CD4-positive, alpha-beta T cell treated with Interleukin-4 for 1 hour (primary cell): ENCODE measurements around the gene ZBTB42.

Experiments
- DNase-seq, 2 donors: peaks; one replicate each; pipeline ENCODE4 v3.0.0-alpha.2; 2020 to 2022

The ZBTB42 gene

DNA sequence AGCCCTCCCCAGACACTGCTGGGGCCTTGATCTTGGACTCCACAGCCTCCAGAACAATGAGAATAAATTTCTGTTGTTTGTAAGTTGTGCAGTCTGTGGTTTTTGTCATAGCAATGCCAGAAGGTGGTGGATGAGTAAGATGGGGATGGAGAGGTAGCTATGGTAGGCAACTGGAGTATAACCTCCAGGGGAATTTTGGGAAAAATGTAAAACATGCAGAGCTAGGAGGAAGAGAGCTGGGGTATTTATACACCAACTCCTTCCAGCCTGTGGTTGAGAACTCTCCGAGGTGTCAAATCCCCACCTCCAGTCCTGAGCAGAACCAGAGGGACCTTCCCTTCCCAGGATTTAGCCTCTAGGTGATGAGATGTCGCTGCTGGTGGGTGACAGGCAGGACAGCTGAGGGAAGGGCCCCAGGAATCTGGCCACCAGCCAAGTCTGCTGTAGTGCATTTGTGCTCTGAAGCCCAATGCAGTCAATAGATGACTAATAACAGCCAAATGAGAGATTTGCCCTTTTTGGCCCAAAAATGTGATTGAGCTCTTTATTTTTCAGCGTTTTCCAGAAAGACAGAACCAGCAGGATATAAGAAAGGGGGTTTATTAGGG lies 45.0 kb downstream of the ZBTB42 start:
- no peak for DNase-seq

DNA sequence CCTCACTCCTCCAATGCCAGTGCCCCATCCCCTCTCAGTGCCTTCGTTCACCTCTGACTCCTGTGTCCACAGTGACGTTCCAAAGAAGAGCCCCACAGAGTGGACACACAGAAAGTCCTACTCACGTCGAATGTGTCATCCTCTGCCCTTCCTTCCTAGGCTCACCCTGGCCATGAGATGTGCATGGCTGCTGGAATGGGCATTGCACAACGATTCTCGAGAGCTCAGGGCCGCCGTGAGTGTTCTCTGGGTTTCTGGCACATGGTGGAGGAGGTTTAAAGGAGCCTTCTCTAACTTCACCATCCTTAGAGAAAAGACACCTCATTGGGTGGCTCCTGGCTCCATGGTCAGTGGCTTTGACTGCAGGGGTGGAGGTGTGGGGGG lies 51.4 kb downstream of the ZBTB42 start:
- no peak for DNase-seq
